Ovary (tissue), 3 donors: ENCODE data around the gene PABPC3.

Source experiments
- CTCF ChIP-seq, 3 donors: fragments of 450-650 bp in 2 of 3; fragments of 200-600 bp in 1 of 3; IDR thresholded peaks; one replicate each; pipeline versions ENCODE4 v1.5.1 to v1.8.0; 2016 to 2022; ENCODE audit warnings: antibody characterized with exemption in 3 of 3, mild to moderate bottlenecking in 1 of 3
- EP300 ChIP-seq: sonication (generic); formaldehyde crosslinking; IDR thresholded peaks from one replicate; pipeline ENCODE4 v1.6.1; 2017; ENCODE audit warnings: antibody characterized with exemption
- POLR2A ChIP-seq: fragments of 450-650 bp; IDR thresholded peaks from one replicate; pipeline ENCODE4 v1.6.1; 2017; ENCODE audit warnings: antibody characterized with exemption, mild to moderate bottlenecking, moderate library complexity
- donor health status: DM: no; HTN: no; CAD: no.

- TF ChIP-seq CTCF (IDR thresholded peaks at IDR 0.05), result no peak
- TF ChIP-seq EP300, result no peak
- no peak for TF ChIP-seq POLR2A
These were observed 15.6 kb downstream of the PABPC3 start for GRCh38 chr13:25111585-25111956.
